Upper lobe of left lung (tissue), 6 donors: ENCODE measurements around the gene DDAH1. TPM values are rescaled to one million over a fixed set of nuclear protein-coding genes. Genes with fewer than 3 reads are reported as not detected.

Experiments
- ATAC-seq, 2 donors: fragments of 200-7000 bp; cut with Tn5 transposase; one replicate each; pipeline ENCODE4 v1.9.1; 2022; ENCODE audit warnings: mild to moderate bottlenecking in 2 of 2, moderate library complexity in 2 of 2; ENCODE audit not compliant: low FRiP score in 2 of 2
- DNase-seq, 2 donors: peaks; one replicate each; pipeline ENCODE4 v3.0.0-alpha.2; 2019 to 2020
- H3K27ac ChIP-seq, 4 donors: fragments of 200-600 bp; sonication (generic); one replicate each; pipeline ENCODE4 v1.5.1; 2016 to 2019
- H3K27me3 ChIP-seq, 4 donors: fragments of 200-600 bp; sonication (generic); one replicate each; pipeline ENCODE4 v1.5.1; 2017 to 2019
- H3K36me3 ChIP-seq, 4 donors: fragments of 200-600 bp; sonication (generic); one replicate each; pipeline ENCODE4 v1.5.1; 2016 to 2019
- H3K4me1 ChIP-seq, 4 donors: fragments of 200-600 bp; sonication (generic); one replicate each; pipeline ENCODE4 v1.5.1; 2018 to 2019
- H3K4me3 ChIP-seq, 4 donors: fragments of 200-600 bp; sonication (generic); one replicate each; pipeline ENCODE4 v1.5.1; 2017 to 2019; ENCODE audit warnings: mild to moderate bottlenecking in 2 of 4, moderate library complexity in 1 of 4
- H3K9me3 ChIP-seq, 4 donors: fragments of 200-600 bp; sonication (generic); one replicate each; pipeline ENCODE4 v1.5.1; 2018 to 2019
- CTCF ChIP-seq, 6 experiments: fragments of 450-650 bp in 4 of 6; fragments of 200-600 bp in 2 of 6; sonication (generic) in 2 of 6; IDR thresholded peaks; one replicate each; pipeline ENCODE4 v1.5.1; 2016 to 2019; ENCODE audit warnings: antibody characterized with exemption in 6 of 6
- EP300 ChIP-seq, 4 donors: sonication (generic); formaldehyde crosslinking; IDR thresholded peaks; one replicate each; pipeline ENCODE4 v1.5.1; 2017; ENCODE audit warnings: antibody characterized with exemption in 4 of 4, control low read depth in 2 of 4
- POLR2A ChIP-seq, 4 donors: fragments of 450-650 bp; IDR thresholded peaks; one replicate each; pipeline ENCODE4 v1.5.1; 2016 to 2017; ENCODE audit warnings: antibody characterized with exemption in 4 of 4, mild to moderate bottlenecking in 2 of 4
- POLR2AphosphoS5 ChIP-seq, 2 donors: sonication (generic); formaldehyde crosslinking; IDR thresholded peaks; one replicate each; pipeline ENCODE4 v1.5.1; 2017; ENCODE audit warnings: antibody characterized with exemption in 2 of 2
- WGBS, 2 donors: methylation state at CpG; one replicate each; pipeline ENCODE4 v1.1.5; 2017 to 2018; 5-methylcytosine and 5-hydroxymethylcytosine counted together
- total RNA-seq, 6 donors: library from RNA; depleted of rRNA in 4 of 6; stranded (reverse); fragments of >200 nt in 4 of 6; gene quantifications; one replicate each; pipeline versions ENCODE4 v1.1.0 to v1.2.1, GENCODE V29; 2016 to 2021
- donor health status: DM: no; HTN: no; CAD: no; lungs with moderate emphysema.
- donor health status: DM: no; HTN: yes; CAD: no; lungs with severe emphysema.

Gene DDAH1
- total RNA-seq, 6 donors from 2014 or later = 24.1 to 78.8 (median 52.6) TPM

- WGBS, 2 donors = 50% methylated on average over 6 of the region's 6 CpGs
- no peak overlapping the region for H3K4me3 ChIP-seq
- TF ChIP-seq EP300 (IDR thresholded peaks at IDR 0.05) (peak in 1 of 4 donors; percentile 36), POLR2A (IDR thresholded peaks at IDR 0.05) (no peak), CTCF (IDR thresholded peaks at IDR 0.05) (no peak), POLR2AphosphoS5 (IDR thresholded peaks at IDR 0.05) (peak; percentile 38 to 76)
- no peaks in the 10 kb centered on the region for H3K27me3 ChIP-seq
- ATAC-seq (peak; percentile 42 to 51), DNase-seq (peak in 1 of 2 donors; percentile 37)
- H3K9me3 ChIP-seq = peaks cover 0 to 4% (median 0%) of the 10 kb centered on the region in 4 donors
- no peaks in the 10 kb centered on the region for H3K36me3 ChIP-seq
- H3K4me1 ChIP-seq = peaks cover 24 to 32% (median 29%) of the 10 kb centered on the region in 4 donors
- H3K27ac ChIP-seq = peak overlapping the region; percentile 60 to 82 (median 75)
Observed at GRCh38 chr1:85330711-85331290, 134.2 kb downstream of the DDAH1 start.

GRCh38 chr1:85330214-85330631, 134.7 kb downstream of the DDAH1 start:
- Histone ChIP-seq H3K27me3 (no peaks in the 10 kb centered on the region), H3K9me3 (peaks cover 0 to 4% (median 0%) of the 10 kb centered on the region in 4 donors), H3K4me3 (no peak overlapping the region), H3K36me3 (no peaks in the 10 kb centered on the region), H3K27ac (peak overlapping the region; percentile 60 to 82 (median 75)), H3K4me1 (peaks cover 24 to 32% (median 29%) of the 10 kb centered on the region in 4 donors)
- DNase-seq (peak in 1 of 2 donors; percentile 54), ATAC-seq (peak; percentile 76 to 85)
- peak in 1 of 2 donors; percentile 22 for TF ChIP-seq POLR2AphosphoS5 (IDR thresholded peaks at IDR 0.05)
- TF ChIP-seq EP300 (IDR thresholded peaks at IDR 0.05) = no peak
- 36 to 41% methylated on average over 3 of the region's 3 CpGs for WGBS, 2 donors

- Histone ChIP-seq H3K27me3 (no peaks in the 10 kb centered on the region), H3K36me3 (no peaks in the 10 kb centered on the region), H3K9me3 (peaks cover 0 to 4% (median 0%) of the 10 kb centered on the region in 4 donors), H3K4me1 (peaks cover 24 to 32% (median 29%) of the 10 kb centered on the region in 4 donors), H3K27ac (peak overlapping the region; percentile 60 to 82 (median 75)), H3K4me3 (no peak overlapping the region)
- peak; percentile 86 to 88 for ATAC-seq
- DNase-seq = peak in 1 of 2 donors; percentile 34
- WGBS, 2 donors = 44 to 45% methylated on average over 3 of the region's 3 CpGs
- peak; percentile 73 to 91 for TF ChIP-seq POLR2AphosphoS5 (IDR thresholded peaks at IDR 0.05)
- TF ChIP-seq CTCF (IDR thresholded peaks at IDR 0.05) = no peak
- TF ChIP-seq EP300 (IDR thresholded peaks at IDR 0.05) = peak in 3 of 4 donors; percentile 63 to 82 (median 73)
- no peak for TF ChIP-seq POLR2A (IDR thresholded peaks at IDR 0.05)
Observed at GRCh38 chr1:85328713-85329397, 136.1 kb downstream of the DDAH1 start.

- ATAC-seq (no peak), DNase-seq (no peak)
- H3K27me3 ChIP-seq = no peaks in the 10 kb centered on the region
- no peaks in the 10 kb centered on the region for H3K9me3 ChIP-seq
- no peak overlapping the region for H3K4me3 ChIP-seq
- H3K36me3 ChIP-seq = no peaks in the 10 kb centered on the region
- TF ChIP-seq POLR2A (IDR thresholded peaks at IDR 0.05) (no peak), EP300 (IDR thresholded peaks at IDR 0.05) (no peak), CTCF (IDR thresholded peaks at IDR 0.05) (no peak), POLR2AphosphoS5 (IDR thresholded peaks at IDR 0.05) (no peak)
- WGBS, 2 donors = 56 to 57% methylated on average over 2 of the region's 2 CpGs
- H3K27ac ChIP-seq = peak overlapping the region in 3 of 4 donors; percentile 60 to 82 (median 80)
- H3K4me1 ChIP-seq = peaks cover 24 to 32% (median 29%) of the 10 kb centered on the region in 4 donors
Observed at GRCh38 chr1:85327759-85328158, 137.2 kb downstream of the DDAH1 start.

- Histone ChIP-seq H3K36me3 (no peaks in the 10 kb centered on the region), H3K27me3 (no peaks in the 10 kb centered on the region), H3K4me1 (peaks cover 24 to 32% (median 29%) of the 10 kb centered on the region in 4 donors), H3K4me3 (no peak overlapping the region), H3K9me3 (no peaks in the 10 kb centered on the region), H3K27ac (no peak overlapping the region)
- ATAC-seq = no peak
- 96 to 98% methylated on average over 5 of the region's 5 CpGs for WGBS, 2 donors
- TF ChIP-seq POLR2A (IDR thresholded peaks at IDR 0.05) = no peak
- TF ChIP-seq POLR2AphosphoS5 (IDR thresholded peaks at IDR 0.05) = no peak
- no peak for TF ChIP-seq EP300 (IDR thresholded peaks at IDR 0.05)
- TF ChIP-seq CTCF (IDR thresholded peaks at IDR 0.05) = no peak
- no peak for DNase-seq
Observed at GRCh38 chr1:85326851-85327250, 138.1 kb downstream of the DDAH1 start.
